DOHH2 (cell line): Measurements from ENCODE around the gene CTCF.

ENCODE experiments used
- H3F3A ChIP-seq: fragments of 200-600 bp; sonication (generic), shearing (Covaris generic); 2 replicates; pipeline ENCODE4 v1.6.0; 2016; ENCODE audit warnings: antibody characterized with exemption, mild to moderate bottlenecking; ENCODE audit not compliant: control insufficient read depth, insufficient read depth
- H3K27ac ChIP-seq: fragments of 200-600 bp; sonication (generic); 2 replicates; pipeline ENCODE4 v1.5.1; 2014; ENCODE audit warnings: low read depth, mild to moderate bottlenecking, low read length, moderate library complexity
- H3K27me3 ChIP-seq: fragments of 200-600 bp; sonication (generic); 2 replicates; pipeline ENCODE4 v1.6.1; 2014; ENCODE audit warnings: mild to moderate bottlenecking, low read length, mixed read lengths; ENCODE audit not compliant: control insufficient read depth
- H3K36me3 ChIP-seq: fragments of 200-600 bp; sonication (generic); 2 replicates; pipeline ENCODE4 v1.6.1; 2014; ENCODE audit warnings: mild to moderate bottlenecking, low read length, moderate library complexity, mixed read lengths; ENCODE audit not compliant: control insufficient read depth
- H3K4me1 ChIP-seq: fragments of 200-600 bp; sonication (generic); 2 replicates; pipeline ENCODE4 v1.6.1; 2014; ENCODE audit warnings: mild to moderate bottlenecking, low read length, mixed read lengths; ENCODE audit not compliant: control insufficient read depth
- H3K4me2 ChIP-seq: fragments of 200-600 bp; sonication (generic); 2 replicates; pipeline ENCODE4 v1.6.0; 2014; ENCODE audit warnings: mild to moderate bottlenecking, low read length, moderate library complexity
- H3K4me3 ChIP-seq: fragments of 200-600 bp; sonication (generic); 2 replicates; pipeline ENCODE4 v1.5.1; 2014; ENCODE audit warnings: mild to moderate bottlenecking, low read length, mixed read lengths
- H3K79me2 ChIP-seq: fragments of 200-600 bp; sonication (generic); 2 replicates; pipeline ENCODE4 v1.6.1; 2014; ENCODE audit warnings: mild to moderate bottlenecking, low read length, mixed read lengths; ENCODE audit not compliant: control insufficient read depth
- H3K9me2 ChIP-seq: fragments of 200-600 bp; sonication (generic); replicated peaks from 2 replicates; pipeline ENCODE4 v1.6.1; 2014; ENCODE audit warnings: mild to moderate bottlenecking, low read length, mixed read lengths; ENCODE audit not compliant: control insufficient read depth
- H3K9me3 ChIP-seq: fragments of 200-600 bp; sonication (generic); 2 replicates; pipeline ENCODE4 v1.6.1; 2014; ENCODE audit warnings: antibody characterized with exemption, low read length, mixed read lengths; ENCODE audit not compliant: control insufficient read depth, insufficient read depth
- H4K20me1 ChIP-seq: fragments of 200-600 bp; sonication (generic); 2 replicates; pipeline ENCODE4 v1.6.0; 2014; ENCODE audit warnings: low read depth, mild to moderate bottlenecking, antibody characterized with exemption, low read length, moderate library complexity; ENCODE audit not compliant: control insufficient read depth, insufficient read depth
- CTCF ChIP-seq: fragments of 200-600 bp; sonication (generic); IDR thresholded peaks from one replicate; pipeline ENCODE4 v1.5.1; 2014; ENCODE audit warnings: antibody characterized with exemption, mild to moderate bottlenecking, low read depth, low read length; ENCODE audit not compliant: poor library complexity, severe bottlenecking
- EZH2phosphoT487 ChIP-seq: fragments of 200-600 bp; sonication (generic); IDR thresholded peaks from 2 replicates; pipeline ENCODE4 v1.6.1; 2017; ENCODE audit warnings: borderline replicate concordance, mild to moderate bottlenecking, antibody characterized with exemption, low read length, moderate library complexity, mixed read lengths

The CTCF gene

DNA sequence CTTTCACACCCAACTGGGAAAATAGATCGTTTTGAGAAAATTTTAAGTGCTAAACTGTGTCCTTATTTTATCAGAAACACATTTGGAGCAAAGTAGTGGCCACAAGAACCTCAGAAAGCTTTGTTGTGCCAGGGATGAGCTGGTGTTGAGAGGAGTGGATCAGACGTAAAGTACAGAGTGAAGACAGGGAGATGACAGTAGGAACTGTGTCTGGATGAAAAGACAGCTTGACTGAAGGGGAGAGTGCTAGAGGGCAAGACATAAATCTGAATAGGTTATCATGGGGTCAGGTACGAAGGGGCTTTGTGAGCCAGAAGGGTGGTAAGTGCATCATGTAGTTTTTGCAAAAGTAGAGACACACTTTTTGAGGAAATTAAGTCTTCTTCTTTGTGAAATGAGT, 43.3 kb downstream of the CTCF start:
- peaks cover 16% of the 10 kb centered on the region for H3K4me1 ChIP-seq
- H3K9me2 ChIP-seq, result no peaks in the 10 kb centered on the region
- peaks cover 3% of the 10 kb centered on the region; the same call in 1 of the 2 replicates for H3F3A ChIP-seq
- H3K27me3 ChIP-seq, result no peaks in the 10 kb centered on the region
- H3K27ac ChIP-seq, result no peak overlapping the region
- no peaks in the 10 kb centered on the region for H4K20me1 ChIP-seq
- H3K4me2 ChIP-seq, result no peak overlapping the region
- peaks cover 95% of the 10 kb centered on the region for H3K79me2 ChIP-seq
- TF ChIP-seq CTCF (no peak), EZH2phosphoT487 (no peak)
- H3K9me3 ChIP-seq, result no peaks in the 10 kb centered on the region
- H3K36me3 ChIP-seq, result peaks cover 24% of the 10 kb centered on the region
- H3K4me3 ChIP-seq, result no peak overlapping the region

DNA sequence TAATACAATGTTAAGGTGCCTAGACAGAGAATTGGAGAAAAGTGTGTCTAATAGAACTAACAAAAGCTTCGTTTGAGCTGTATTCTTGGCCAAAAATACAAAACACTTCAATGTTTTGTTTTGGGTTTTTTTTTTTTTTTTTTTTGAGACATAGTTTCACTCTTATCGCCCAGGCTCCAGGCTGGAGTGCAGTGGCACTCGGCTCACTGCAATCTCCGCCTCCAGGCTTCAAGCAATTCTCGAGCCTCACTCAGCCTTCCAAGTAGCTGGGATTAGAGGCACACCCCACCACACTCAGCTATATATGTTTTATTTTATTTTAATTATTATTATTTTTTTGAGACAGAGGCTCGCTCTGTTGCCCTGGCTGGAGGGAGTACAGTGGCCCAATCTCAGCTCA, 44.3 kb downstream of the CTCF start:
- Histone ChIP-seq H3K9me3 (no peaks in the 10 kb centered on the region), H3K36me3 (peaks cover 34% of the 10 kb centered on the region), H3K27me3 (no peaks in the 10 kb centered on the region), H3F3A (peaks cover 3% of the 10 kb centered on the region; the same call in 1 of the 2 replicates), H3K79me2 (peaks cover 93% of the 10 kb centered on the region), H3K4me1 (peaks cover 12% of the 10 kb centered on the region), H3K9me2 (no peaks in the 10 kb centered on the region), H3K27ac (no peak overlapping the region), H3K4me3 (no peak overlapping the region), H3K4me2 (no peak overlapping the region), H4K20me1 (no peaks in the 10 kb centered on the region)
- TF ChIP-seq EZH2phosphoT487, result no peak
- TF ChIP-seq CTCF, result no peak

DNA sequence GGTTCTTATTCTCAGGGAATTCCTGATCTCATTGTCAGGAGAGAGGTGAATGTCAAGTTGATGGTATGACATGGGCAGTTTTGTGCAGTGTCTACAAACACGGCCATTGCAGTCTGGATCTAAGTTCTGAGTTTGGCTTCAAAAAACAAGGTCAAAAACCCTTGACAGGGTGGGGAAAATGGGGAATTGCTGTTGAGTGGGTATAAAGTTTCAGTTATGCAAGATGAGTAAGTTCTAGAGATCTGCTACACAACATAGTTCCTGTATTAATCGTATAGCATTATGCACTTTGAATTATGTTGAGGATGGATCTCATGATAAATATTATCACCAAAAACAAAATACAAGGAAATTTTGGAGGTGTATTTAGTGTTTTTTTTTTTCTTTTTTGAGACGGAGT, 46.0 kb downstream of the CTCF start:
- H3K27me3 ChIP-seq, result no peaks in the 10 kb centered on the region
- TF ChIP-seq EZH2phosphoT487, result no peak
- no peak for TF ChIP-seq CTCF
- peaks cover 8% of the 10 kb centered on the region for H3K4me1 ChIP-seq
- H3K36me3 ChIP-seq, result peaks cover 52% of the 10 kb centered on the region
- no peaks in the 10 kb centered on the region for H3K9me3 ChIP-seq
- H3K9me2 ChIP-seq, result no peaks in the 10 kb centered on the region
- no peaks in the 10 kb centered on the region for H4K20me1 ChIP-seq
- H3K79me2 ChIP-seq, result peaks cover 84% of the 10 kb centered on the region
- H3K4me3 ChIP-seq, result no peak overlapping the region
- H3K27ac ChIP-seq, result no peak overlapping the region
- no peak overlapping the region for H3K4me2 ChIP-seq
- H3F3A ChIP-seq, result peaks cover 3% of the 10 kb centered on the region; the same call in 1 of the 2 replicates
